ENCODE data around the gene MLXIP.

- TF ChIP-seq CTCF (IDR thresholded peaks at IDR 0.05), result no peak
- no peak for TF ChIP-seq POLR2A (IDR thresholded peaks at IDR 0.05)
- TF ChIP-seq EP300 (IDR thresholded peaks at IDR 0.05), result no peak
Measured at GRCh38 chr12:122137681-122138080, 59.1 kb downstream of the MLXIP start.

All from ovary (tissue), 3 donors.